GM03348 (cell line): ENCODE measurements around the gene IL22RA2.
A peak's percentile ranks its signal among the peaks of the same experiment; 100 is the strongest.
"Not testable (repeated sequence)": the region's sequence is repeated elsewhere in the genome, so short reads cannot be mapped to it uniquely, and the experiment has no call there.

Source experiments
- DNase-seq: peaks from one replicate; pipeline ENCODE4 v3.0.0; 2012; ENCODE audit warnings: low spot score

IL22RA2 gene, protein sequence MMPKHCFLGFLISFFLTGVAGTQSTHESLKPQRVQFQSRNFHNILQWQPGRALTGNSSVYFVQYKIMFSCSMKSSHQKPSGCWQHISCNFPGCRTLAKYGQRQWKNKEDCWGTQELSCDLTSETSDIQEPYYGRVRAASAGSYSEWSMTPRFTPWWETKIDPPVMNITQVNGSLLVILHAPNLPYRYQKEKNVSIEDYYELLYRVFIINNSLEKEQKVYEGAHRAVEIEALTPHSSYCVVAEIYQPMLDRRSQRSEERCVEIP

GRCh38 chr6:137173501-137173900 lies at the start of gene IL22RA2:
IL22RA2 (minus strand) TSS chr6:137173644; CDS start chr6:137161749, 11,895 bp downstream.
- no peak for DNase-seq

DNA sequence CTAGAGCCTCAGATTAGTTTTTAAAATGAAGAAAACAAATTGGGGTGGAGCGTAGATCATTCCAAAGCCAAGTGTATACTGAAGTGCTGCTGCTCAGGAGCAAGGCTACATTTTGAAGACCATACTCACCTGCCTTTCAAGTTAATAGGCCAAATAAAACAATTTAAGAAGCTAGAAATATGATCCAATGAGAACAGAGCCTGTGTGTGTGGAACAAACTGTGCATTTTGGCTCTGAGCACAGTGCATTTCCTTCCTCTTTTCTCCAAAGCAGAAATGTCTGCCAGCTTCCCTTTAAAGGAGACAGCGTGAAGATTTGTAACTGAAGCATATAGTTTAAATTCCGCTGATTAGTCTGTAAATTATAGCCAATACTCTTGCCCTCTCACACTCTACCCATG lies 48.9 kb upstream of the IL22RA2 start:
- DNase-seq: no peak

- no peak for DNase-seq
Measured at GRCh38 chr6:137219664-137220252, 46.3 kb upstream of the IL22RA2 start.

GRCh38 chr6:137218917-137219663 lies 45.6 kb upstream of the IL22RA2 start, which contains the start of gene IFNGR1:
IFNGR1 (minus strand) TSS chr6:137219385; CDS start chr6:137219327, 58 bp downstream.
- DNase-seq: peak; percentile 97

GRCh38 chr6:137218473-137218916 lies 45.1 kb upstream of the IL22RA2 start:
- DNase-seq: peak; percentile 36

- peak; percentile 33 for DNase-seq
Measured at GRCh38 chr6:137217801-137218472, 44.5 kb upstream of the IL22RA2 start.

- no peak for DNase-seq
Measured at GRCh38 chr6:137216875-137217553, 43.6 kb upstream of the IL22RA2 start.

DNA sequence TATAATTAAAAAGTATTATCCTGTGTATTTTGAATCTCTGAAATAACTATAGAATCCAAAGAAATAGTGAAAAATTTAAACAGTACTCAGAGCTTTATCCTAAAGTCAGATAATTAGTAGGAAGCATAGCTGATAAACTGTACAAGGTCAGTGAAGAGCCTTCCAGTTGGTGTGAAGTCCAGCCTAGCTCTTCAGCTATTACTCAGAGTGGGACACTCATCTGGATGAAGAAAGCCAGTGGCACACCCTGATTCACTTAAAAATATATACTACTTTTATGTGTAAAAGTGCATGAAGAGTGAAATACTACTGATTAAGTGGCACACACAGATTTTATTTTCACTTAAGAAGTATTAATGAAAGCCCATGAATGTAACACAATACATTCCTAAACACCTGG lies 42.7 kb upstream of the IL22RA2 start:
- DNase-seq: no peak

DNA sequence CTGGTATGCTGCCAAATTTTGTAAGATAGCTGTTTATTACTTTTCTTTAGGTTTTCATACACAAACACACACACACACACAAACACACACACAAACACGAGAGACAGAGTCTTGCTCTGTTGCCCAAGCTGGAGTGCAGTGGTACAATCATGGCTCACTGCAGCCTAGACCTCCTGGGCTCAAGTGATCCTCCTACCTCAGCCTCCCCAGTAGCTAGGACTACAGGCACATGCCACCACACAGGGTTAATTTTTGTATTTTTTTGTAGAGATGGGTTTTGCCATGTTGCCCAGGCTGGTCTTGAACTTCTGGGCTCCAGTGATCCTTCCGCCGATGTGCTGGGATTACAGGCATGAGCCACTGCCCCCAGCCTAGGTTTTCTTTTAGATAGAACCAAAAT lies 42.2 kb upstream of the IL22RA2 start:
- DNase-seq: not testable (repeated sequence)

GRCh38 chr6:137214931-137215330 lies 41.5 kb upstream of the IL22RA2 start:
- DNase-seq: no peak

GRCh38 chr6:137213813-137214212 lies 40.4 kb upstream of the IL22RA2 start:
- DNase-seq: no peak

- DNase-seq: no peak
Measured at GRCh38 chr6:137213331-137213740, 39.9 kb upstream of the IL22RA2 start.

- DNase-seq: no peak
Measured at GRCh38 chr6:137211910-137212309, 38.5 kb upstream of the IL22RA2 start.

GRCh38 chr6:137210903-137211302 lies 37.5 kb upstream of the IL22RA2 start:
- peak; percentile 25 for DNase-seq

GRCh38 chr6:137208279-137208678 lies 34.8 kb upstream of the IL22RA2 start:
- DNase-seq: no peak

GRCh38 chr6:137207457-137207856 lies 34.0 kb upstream of the IL22RA2 start:
- not testable (repeated sequence) for DNase-seq

GRCh38 chr6:137206577-137206976 lies 33.1 kb upstream of the IL22RA2 start:
- no peak for DNase-seq

DNA sequence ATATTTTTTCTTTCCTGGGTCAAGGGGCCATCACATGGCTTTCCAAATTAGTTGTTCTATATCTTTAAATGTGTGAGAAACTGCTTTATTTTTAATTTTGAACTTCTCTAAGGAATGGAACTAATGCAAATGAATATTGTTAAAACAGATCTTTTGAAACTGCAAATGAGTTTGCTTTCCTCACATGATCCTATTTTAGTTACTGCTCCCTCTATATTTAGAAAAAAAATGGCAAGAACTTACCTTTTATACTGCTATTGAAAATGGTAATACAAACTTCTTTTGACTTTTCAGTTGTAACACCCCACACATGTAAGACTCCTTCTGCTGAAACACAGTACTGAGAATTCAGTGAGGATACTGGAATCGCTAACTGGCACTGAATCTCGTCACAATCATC lies 29.8 kb upstream of the IL22RA2 start:
- DNase-seq: no peak

- no peak for DNase-seq
Measured at GRCh38 chr6:137202078-137202477, 28.6 kb upstream of the IL22RA2 start.

GRCh38 chr6:137201006-137201405 lies 27.6 kb upstream of the IL22RA2 start:
- DNase-seq: no peak

- DNase-seq: no peak
Measured at GRCh38 chr6:137200288-137200687, 26.8 kb upstream of the IL22RA2 start.
